Measurements from ENCODE around the gene CKMT2.

GRCh38 chr5:81209869-81210493 is 23.1 kb upstream of the CKMT2 start:
- TF ChIP-seq POLR2AphosphoS5 (IDR thresholded peaks at IDR 0.05) (no peak), POLR2A (IDR thresholded peaks at IDR 0.05) (no peak)

Data from suprapubic skin (tissue), 4 donors.